IPS-18a (cell line): ENCODE measurements around the gene SERINC4.
"Not testable (repeated sequence)": the region's sequence is repeated elsewhere in the genome, so short reads cannot be mapped to it uniquely, and the experiment has no call there.

Experiments
- H3K27ac ChIP-seq: one replicate; pipeline ENCODE4 v1.5.1; 2013; ENCODE audit warnings: low read length
- H3K27me3 ChIP-seq: one replicate; pipeline ENCODE4 v1.6.1; 2013; ENCODE audit warnings: mild to moderate bottlenecking, low read length; ENCODE audit not compliant: control insufficient read depth, insufficient read depth
- H3K36me3 ChIP-seq: one replicate; pipeline ENCODE4 v1.6.1; 2013; ENCODE audit warnings: low read depth, low read length; ENCODE audit not compliant: control insufficient read depth
- H3K4me1 ChIP-seq: one replicate; pipeline ENCODE4 v1.6.1; 2013; ENCODE audit warnings: low read depth, low read length; ENCODE audit not compliant: control insufficient read depth
- H3K4me3 ChIP-seq: one replicate; pipeline ENCODE4 v1.5.1; 2013; ENCODE audit warnings: low read length
- H3K9ac ChIP-seq: one replicate; pipeline ENCODE4 v1.6.1; 2013; ENCODE audit warnings: mild to moderate bottlenecking, low read length, moderate library complexity
- H3K9me3 ChIP-seq: one replicate; pipeline ENCODE4 v1.6.1; 2013; ENCODE audit warnings: low read depth, low read length; ENCODE audit not compliant: control insufficient read depth

Gene SERINC4

GRCh38 chr15:43824302-43825246, 24.6 kb upstream of the SERINC4 start, which contains the start of gene MFAP1:
MFAP1 (minus strand) TSS chr15:43824690; CDS start chr15:43824569, 121 bp downstream.
- peak within 1 kb of the TSS; percentile 72 for H3K4me3 ChIP-seq
- peaks cover 14% of the 10 kb centered on the region for H3K27me3 ChIP-seq
- peaks cover 3% of the 10 kb centered on the region for H3K4me1 ChIP-seq
- H3K9me3 ChIP-seq, result no peaks in the 10 kb centered on the region
- peak within 1 kb of the TSS; percentile 67 for H3K9ac ChIP-seq
- H3K27ac ChIP-seq, result peak within 1 kb of the TSS; percentile 20
- H3K36me3 ChIP-seq, result no peaks in the 10 kb centered on the region

- no peak overlapping the region for H3K27ac ChIP-seq
- no peak overlapping the region for H3K9ac ChIP-seq
- H3K27me3 ChIP-seq, result peaks cover 14% of the 10 kb centered on the region
- H3K36me3 ChIP-seq, result peaks cover 12% of the 10 kb centered on the region
- H3K9me3 ChIP-seq, result no peaks in the 10 kb centered on the region
- H3K4me1 ChIP-seq, result peaks cover 3% of the 10 kb centered on the region
- H3K4me3 ChIP-seq, result no peak overlapping the region
Observed at GRCh38 chr15:43821505-43821904, 21.5 kb upstream of the SERINC4 start.

- not testable (repeated sequence) for H3K27ac ChIP-seq, H3K4me3 ChIP-seq, H3K9me3 ChIP-seq, H3K27me3 ChIP-seq, H3K9ac ChIP-seq, H3K4me1 ChIP-seq
- peaks cover 60% of the 10 kb centered on the region for H3K36me3 ChIP-seq
Observed at GRCh38 chr15:43815064-43815463, 15.0 kb upstream of the SERINC4 start.

GRCh38 chr15:43808960-43809678, 9.1 kb upstream of the SERINC4 start:
- Histone ChIP-seq H3K9ac (no peak overlapping the region), H3K4me1 (no peaks in the 10 kb centered on the region), H3K4me3 (no peak overlapping the region), H3K27me3 (no peaks in the 10 kb centered on the region), H3K27ac (no peak overlapping the region), H3K36me3 (peaks cover 82% of the 10 kb centered on the region), H3K9me3 (no peaks in the 10 kb centered on the region)

GRCh38 chr15:43808435-43808950, 8.5 kb upstream of the SERINC4 start:
- Histone ChIP-seq H3K4me1 (no peaks in the 10 kb centered on the region), H3K4me3 (no peak overlapping the region), H3K36me3 (peaks cover 80% of the 10 kb centered on the region), H3K9me3 (no peaks in the 10 kb centered on the region), H3K9ac (no peak overlapping the region), H3K27me3 (no peaks in the 10 kb centered on the region), H3K27ac (no peak overlapping the region)

- not testable (repeated sequence) for H3K27me3 ChIP-seq, H3K9ac ChIP-seq, H3K4me1 ChIP-seq, H3K27ac ChIP-seq, H3K9me3 ChIP-seq, H3K4me3 ChIP-seq
- peaks cover 47% of the 10 kb centered on the region for H3K36me3 ChIP-seq
Observed at GRCh38 chr15:43802676-43803075, 2.7 kb upstream of the SERINC4 start.

GRCh38 chr15:43800286-43801141, 494 bp upstream of the SERINC4 start, which contains the start of gene HYPK:
HYPK (plus strand) TSS chr15:43800599; CDS start chr15:43800623, 24 bp downstream.
- H3K9ac ChIP-seq, result peak within 1 kb of the TSS; percentile 58
- no peak within 1 kb of the TSS for H3K27ac ChIP-seq
- peaks cover 44% of the 10 kb centered on the region for H3K36me3 ChIP-seq
- no peaks in the 10 kb centered on the region for H3K9me3 ChIP-seq
- H3K4me1 ChIP-seq, result peaks cover 16% of the 10 kb centered on the region
- H3K27me3 ChIP-seq, result no peaks in the 10 kb centered on the region
- peak within 1 kb of the TSS; percentile 86 for H3K4me3 ChIP-seq

- Histone ChIP-seq H3K36me3 (peaks cover 42% of the 10 kb centered on the region), H3K9me3 (no peaks in the 10 kb centered on the region), H3K4me1 (peaks cover 27% of the 10 kb centered on the region), H3K9ac (no peak overlapping the region), H3K27ac (no peak overlapping the region), H3K4me3 (no peak overlapping the region), H3K27me3 (no peaks in the 10 kb centered on the region)
Observed at GRCh38 chr15:43799209-43799944, 643 bp downstream of the SERINC4 start.

GRCh38 chr15:43796566-43796965, 3.5 kb downstream of the SERINC4 start:
- Histone ChIP-seq H3K27ac (no peak overlapping the region), H3K36me3 (peaks cover 42% of the 10 kb centered on the region), H3K4me1 (peaks cover 40% of the 10 kb centered on the region), H3K9ac (no peak overlapping the region), H3K27me3 (no peaks in the 10 kb centered on the region), H3K9me3 (no peaks in the 10 kb centered on the region), H3K4me3 (no peak overlapping the region)

GRCh38 chr15:43795997-43796396, 4.0 kb downstream of the SERINC4 start:
- Histone ChIP-seq H3K27ac (no peak overlapping the region), H3K9ac (no peak overlapping the region), H3K27me3 (no peaks in the 10 kb centered on the region), H3K4me1 (peaks cover 38% of the 10 kb centered on the region), H3K36me3 (peaks cover 41% of the 10 kb centered on the region), H3K9me3 (no peaks in the 10 kb centered on the region), H3K4me3 (no peak overlapping the region)
